GM10266 (cell line): ENCODE results near the gene LRTM1.

ENCODE experiments used
- DNase-seq: peaks from one replicate; pipeline ENCODE4 v3.0.0; 2012; ENCODE audit errors: extremely low spot score
- CTCF ChIP-seq: IDR thresholded peaks from 2 replicates; pipeline ENCODE4 v1.5.1; 2012; ENCODE audit warnings: mild to moderate bottlenecking, low read depth; ENCODE audit not compliant: control insufficient read depth, insufficient read depth; ENCODE audit errors: missing control alignments

The LRTM1 gene

GRCh38 chr3:54888162-54888561, 39.7 kb downstream of the LRTM1 start:
- DNase-seq = no peak
- no peak for TF ChIP-seq CTCF

- no peak for DNase-seq
- no peak for TF ChIP-seq CTCF
Measured at GRCh38 chr3:54882129-54882833, 45.6 kb downstream of the LRTM1 start.

GRCh38 chr3:54878145-54878544, 49.7 kb downstream of the LRTM1 start:
- no peak for TF ChIP-seq CTCF
- DNase-seq = no peak

GRCh38 chr3:54877730-54878129, 50.1 kb downstream of the LRTM1 start:
- TF ChIP-seq CTCF = no peak
- no peak for DNase-seq

GRCh38 chr3:54876694-54877093, 51.2 kb downstream of the LRTM1 start:
- DNase-seq = no peak
- no peak for TF ChIP-seq CTCF

- TF ChIP-seq CTCF = no peak
- no peak for DNase-seq
Measured at GRCh38 chr3:54875596-54876268, 52.1 kb downstream of the LRTM1 start.
